GM12878 (cell line): ENCODE data around the gene NINJ1. TPM values are rescaled to one million over a fixed set of nuclear protein-coding genes. Genes with fewer than 3 reads are reported as not detected.
A peak's percentile ranks its signal among the peaks of the same experiment; 100 is the strongest.

Source experiments
- ATAC-seq: fragments of 200-7000 bp; cut with Tn5 transposase; 3 replicates; pipeline ENCODE4 v1.9.1; 2020; ENCODE audit warnings: mild to moderate bottlenecking, moderate library complexity
- BruUV-seq: library from RNA; stranded (reverse); fragments of 400-500 nt; replicated peaks from 2 replicates; lab custom pipeline; 2021; lab: Mats Ljungman, UMichigan
- CTCF ChIA-PET: fragments of 300-600 bp; sonication (Branson Sonifier 250); formaldehyde crosslinking; extraction: SDS; loops from one replicate; lab custom pipeline; 2021; ENCODE audit warnings: inconsistent platforms; lab: Yijun Ruan, JAX
- POLR2A ChIA-PET: fragments of 350-600 bp; formaldehyde crosslinking; extraction: SDS; loops from one replicate; lab custom pipeline; 2021; ENCODE audit warnings: inconsistent platforms; lab: Charles Lee
- RAD21 ChIA-PET: fragments of 300-600 bp; sonication (Branson Sonifier 250); formaldehyde crosslinking; loops from one replicate; lab custom pipeline; 2023; ENCODE audit warnings: antibody characterized with exemption; ENCODE audit not compliant: unreplicated experiment; lab: Charles Lee
- SMC1A ChIA-PET: fragments of 300-600 bp; sonication (Branson Sonifier 250); formaldehyde crosslinking; loops from one replicate; lab custom pipeline; 2023; ENCODE audit not compliant: unreplicated experiment, uncharacterized antibody; lab: Charles Lee
- DNase-seq: peaks from one replicate; pipeline ENCODE4 v3.0.0-alpha.2; 2011; ENCODE audit warnings: low read depth, low spot score
- FAIRE-seq: peaks from 3 replicates; lab custom pipeline; 2011; peaks lifted over from hg19 to GRCh38; lab: Jason Lieb, UNC
- H2AFZ ChIP-seq: 2 replicates; pipeline ENCODE4 v1.6.0; 2011; ENCODE audit warnings: low read depth, low read length, control low read depth; ENCODE audit not compliant: control insufficient read depth
- H3K27ac ChIP-seq: 2 replicates; pipeline ENCODE4 v1.5.1; 2011; ENCODE audit warnings: control low read depth; ENCODE audit not compliant: control insufficient read depth, insufficient read depth
- H3K27me3 ChIP-seq, 2 experiments: replicated peaks in 1 of 2; 2 replicates each; pipeline versions ENCODE4 v1.6.0 to v1.6.1; 2011; ENCODE audit warnings: low read length in 1 of 2; ENCODE audit not compliant: control insufficient read depth in 2 of 2, insufficient read depth in 2 of 2
- H3K36me3 ChIP-seq, 2 experiments: 2 replicates each; pipeline ENCODE4 v1.5.1; 2011; ENCODE audit warnings: low read length in 1 of 2; ENCODE audit not compliant: control insufficient read depth in 2 of 2, insufficient read depth in 2 of 2
- H3K4me1 ChIP-seq: 2 replicates; pipeline ENCODE4 v1.6.1; 2011; ENCODE audit warnings: mild to moderate bottlenecking, low read length, moderate library complexity, mixed read lengths; ENCODE audit not compliant: control insufficient read depth, insufficient read depth
- H3K4me2 ChIP-seq: 2 replicates; pipeline ENCODE4 v1.6.0; 2011; ENCODE audit warnings: control low read depth; ENCODE audit not compliant: control insufficient read depth, insufficient read depth
- H3K4me3 ChIP-seq: fragments of 200-600 bp; sonication (generic); 2 replicates; pipeline ENCODE4 v1.5.1; 2016
- H3K79me2 ChIP-seq: 2 replicates; pipeline ENCODE4 v1.6.0; 2011; ENCODE audit warnings: low read length; ENCODE audit not compliant: control insufficient read depth, insufficient read depth
- H3K9ac ChIP-seq: 2 replicates; pipeline ENCODE4 v1.8.0; 2011; ENCODE audit warnings: low read length, control low read depth, mixed read lengths; ENCODE audit not compliant: control insufficient read depth, insufficient read depth
- H3K9me3 ChIP-seq: replicated peaks from 3 replicates; pipeline ENCODE4 v1.5.1; 2011; ENCODE audit warnings: mild to moderate bottlenecking, low read length; ENCODE audit not compliant: control insufficient read depth, insufficient read depth
- H4K20me1 ChIP-seq: 2 replicates; pipeline ENCODE4 v1.6.0; 2011; ENCODE audit not compliant: control insufficient read depth, insufficient read depth
- BACH1 ChIP-seq: fragments of 450-650 bp; IDR thresholded peaks from 2 replicates; pipeline ENCODE4 v1.6.1; 2017; ENCODE audit warnings: mild to moderate bottlenecking, borderline replicate concordance
- CHD1 ChIP-seq: IDR thresholded peaks from 2 replicates; pipeline ENCODE4 v1.6.1; 2012; ENCODE audit warnings: low read depth, low read length, improper control_type of control experiment
- EED ChIP-seq: sonication (generic); IDR thresholded peaks from 2 replicates; pipeline ENCODE4 v1.6.1; 2016; ENCODE audit warnings: antibody characterized with exemption, low read depth
- IKZF2 ChIP-seq, 2 experiments: fragments of 450-650 bp; IDR thresholded peaks; 2 replicates each; pipeline ENCODE4 v1.6.1; 2017; ENCODE audit warnings: mild to moderate bottlenecking in 2 of 2, moderate library complexity in 2 of 2
- MTA2 ChIP-seq: fragments of 450-650 bp; IDR thresholded peaks from 2 replicates; pipeline ENCODE4 v1.6.1; 2016; ENCODE audit warnings: low read depth, mild to moderate bottlenecking, moderate library complexity
- RELA ChIP-seq: fragments of 450-650 bp; IDR thresholded peaks from 2 replicates; pipeline ENCODE4 v1.8.0; 2014; ENCODE audit warnings: borderline replicate concordance; ENCODE audit not compliant: partially characterized antibody
- RELB ChIP-seq: fragments of 450-650 bp; IDR thresholded peaks from 2 replicates; pipeline ENCODE4 v1.6.1; 2017; ENCODE audit warnings: low read depth, mild to moderate bottlenecking, moderate library complexity
- STAT1 ChIP-seq: fragments of 450-650 bp; conservative IDR thresholded peaks from 2 replicates; pipeline ENCODE4 v1.6.1; 2014; ENCODE audit warnings: antibody characterized with exemption, mild to moderate bottlenecking
- STAT3 ChIP-seq: IDR thresholded peaks from 2 replicates; pipeline ENCODE4 v1.6.1; 2011; ENCODE audit warnings: low read depth, low read length, improper control_type of control experiment
- ZBED1 ChIP-seq: IDR thresholded peaks from 2 replicates; pipeline ENCODE4 v1.6.1; 2016; ENCODE audit warnings: borderline replicate concordance
- WGBS: methylation state at CpG from one replicate; pipeline ENCODE4 v1.1.6; 2016; ENCODE audit warnings: low lambda C conversion rate; ENCODE audit not compliant: insufficient replicate concordance, insufficient coverage; ENCODE audit errors: missing lambda C conversion rate; 5-methylcytosine and 5-hydroxymethylcytosine counted together
- in situ Hi-C: fragments of 300-500 bp; cut with MboI; formaldehyde crosslinking; loops from 9 replicates; pipeline ENCODE4 v1.14.3; 2018; ENCODE audit warnings: mixed read lengths
- intact Hi-C: fragments of 100-400 bp; cut with micrococcal nuclease; formaldehyde crosslinking; loops from one replicate; pipeline ENCODE4 v1.14.2; 2022; ENCODE audit not compliant: unreplicated experiment
- polyA plus RNA-seq, 11 experiments: library from polyadenylated mRNA; depleted of rRNA in 4 of 11; unstranded in 6 of 11; stranded (reverse) in 5 of 11; fragments of >200 nt; fragmentation: Nextera tagmentation in 4 of 11; fragmentation: Illumina TruSeq in 1 of 11; extraction: Ambion mirVana in 4 of 11; extraction: Trizol in 1 of 11; gene quantifications; 1 replicate in 1 of 11; 2 replicates in 10 of 11; pipeline versions ENCODE4 v1.2.1 to v1.2.3, GENCODE V29; 2011 to 2016; ENCODE audit warnings: inconsistent platforms in 2 of 11, missing spikeins in 2 of 11, low read depth in 1 of 11
- total RNA-seq, 4 experiments: library from RNA; depleted of rRNA in 3 of 4; stranded (reverse); fragments of >200 nt in 3 of 4; fragmentation: Illumina TruSeq in 1 of 4; extraction: Trizol in 1 of 4; gene quantifications; 2 replicates each; pipeline versions ENCODE4 v1.2.1 to v1.2.3, GENCODE V29; 2013 to 2021
- TF ChIP-seq, protein P1 (sequence below): IDR thresholded peaks from 2 replicates; pipeline ENCODE4 v1.6.1; 2012; ENCODE audit warnings: low read length, inconsistent platforms

NINJ1 gene
- total and polyA plus RNA-seq, 10 of the 15 experiments (the other 5 are each of a cell fraction or from before 2014, with no cell fraction given), result 0.64 to 33.5 (median 17.1) TPM

DNA sequence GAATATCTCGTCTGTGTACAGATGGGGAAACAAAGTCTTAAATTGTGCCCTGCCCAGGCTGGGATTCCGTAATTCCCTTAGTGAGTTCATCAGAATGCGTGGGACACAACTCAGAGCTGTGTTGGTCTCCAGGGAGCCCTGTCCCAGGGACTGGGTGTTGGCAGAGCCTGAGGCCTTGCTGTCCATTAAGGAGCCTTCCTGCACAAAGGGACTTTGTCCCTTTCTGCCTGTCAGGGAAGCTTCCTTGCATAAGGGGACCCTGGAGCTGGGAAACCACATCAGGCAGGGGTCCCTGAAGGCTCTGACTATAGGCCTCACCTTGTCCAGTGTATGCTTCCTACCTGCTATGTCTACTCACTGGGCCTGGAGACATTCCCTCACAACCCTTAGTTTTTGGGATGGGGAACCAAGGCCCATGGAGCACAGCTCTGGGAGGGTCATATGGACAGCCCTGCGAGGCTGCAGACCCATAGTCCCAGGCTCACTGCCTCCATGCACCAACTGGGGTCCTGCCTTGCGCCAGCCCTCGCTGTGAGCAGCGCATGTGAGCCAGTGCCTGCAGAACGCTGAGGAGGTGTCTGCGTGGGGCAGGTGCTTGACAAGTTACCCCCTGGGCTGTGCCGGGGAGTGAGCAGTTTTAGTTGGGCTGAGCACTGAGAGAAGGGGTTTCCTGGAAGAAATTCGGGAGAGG, 36.4 kb downstream of the NINJ1 start:
- SMC1A ChIA-PET, result interaction anchor here (0.9 to 3.7 kb wide), 7 partner anchors 10 to 143 kb away, joined by 3 to 28 read pairs (median 4); no protein-coding TSS in a partner anchor
- H3K27me3 ChIP-seq, result no peaks in the 10 kb centered on the region
- no peaks in the 10 kb centered on the region for H3K36me3 ChIP-seq
- in situ Hi-C loops (no loop called here), intact Hi-C loops (loop anchor here (5.0 kb wide), 1 partner anchor 355 kb away; the partner anchor contains the start of genes FAM120A and FAM120AOS)
- H3K9ac ChIP-seq, result no peak overlapping the region; the same call in 1 of the 2 replicates
- DNase-seq (no peak), ATAC-seq (no peak), FAIRE-seq (no peak)
- no TSS peak for BruUV-seq
- CTCF ChIA-PET, result interaction anchor here (1.2 to 5.3 kb wide), 5 partner anchors 10 to 143 kb away, joined by 3 to 44 read pairs (median 4); no protein-coding TSS in a partner anchor
- POLR2A ChIA-PET, result interaction anchor here (0.5 to 2.4 kb wide), 5 partner anchors 10 to 342 kb away, joined by 3 to 11 read pairs (median 5); partner anchors contain the start of gene NINJ1
- peak overlapping the region; percentile 40; the same call in 1 of the 2 replicates for H3K27ac ChIP-seq
- WGBS, result 70% methylated on average over 11 of the region's 11 CpGs
- H2AFZ ChIP-seq, result no peak overlapping the region; the same call in 1 of the 2 replicates
- no peaks in the 10 kb centered on the region; the same call in 2 of the 3 replicates for H3K9me3 ChIP-seq
- no peaks in the 10 kb centered on the region for H4K20me1 ChIP-seq
- RAD21 ChIA-PET, result interaction anchor here (1.2 to 5.4 kb wide), 3 partner anchors 10 to 94 kb away, joined by 3 to 23 read pairs (median 12); no protein-coding TSS in a partner anchor
- peaks cover 41% of the 10 kb centered on the region for H3K4me1 ChIP-seq
- peak overlapping the region; percentile 86 for H3K4me3 ChIP-seq
- TF ChIP-seq EED, result no peak
- 0 out of 2 replicates have a peak, but pooled peaks have one; percentile 18 for TF ChIP-seq BACH1
- H3K79me2 ChIP-seq, result peaks cover 20% of the 10 kb centered on the region
- H3K4me2 ChIP-seq, result peak overlapping the region; percentile 90

- H4K20me1 ChIP-seq, result no peaks in the 10 kb centered on the region
- no peaks in the 10 kb centered on the region for H3K27me3 ChIP-seq
- WGBS, result 2% methylated on average over 15 of the region's 16 CpGs
- ATAC-seq, result no peak
- no TSS peak for BruUV-seq
- DNase-seq, result no peak
- H3K4me3 ChIP-seq, result peak overlapping the region; percentile 86
- peaks cover 20% of the 10 kb centered on the region for H3K79me2 ChIP-seq
- H3K9me3 ChIP-seq, result no peaks in the 10 kb centered on the region; the same call in 1 of the 3 replicates
- H2AFZ ChIP-seq, result peak overlapping the region; percentile 67
- ChIA-PET SMC1A (interaction anchor here (0.9 to 3.7 kb wide), 6 partner anchors 11 to 142 kb away, joined by 3 to 28 read pairs (median 4); no protein-coding TSS in a partner anchor), CTCF (interaction anchor here (1.2 to 5.3 kb wide), 3 partner anchors 11 to 143 kb away, joined by 3 to 44 read pairs (median 4); no protein-coding TSS in a partner anchor), RAD21 (interaction anchor here (0.6 to 5.4 kb wide), 4 partner anchors 11 to 1066 kb away, joined by 3 to 23 read pairs (median 8); no protein-coding TSS in a partner anchor), POLR2A (interaction anchor here (0.5 to 2.9 kb wide), 7 partner anchors 8 to 343 kb away, joined by 3 to 36 read pairs (median 6); partner anchors contain the start of gene NINJ1)
- intact Hi-C loops (loop anchor here (5.0 kb wide), 1 partner anchor 355 kb away; the partner anchor contains the start of genes FAM120A and FAM120AOS), in situ Hi-C loops (no loop called here)
- no peaks in the 10 kb centered on the region for H3K36me3 ChIP-seq
- H3K4me2 ChIP-seq, result peak overlapping the region; percentile 90
- no peak for FAIRE-seq
- H3K27ac ChIP-seq, result peak overlapping the region; percentile 40
- peak overlapping the region; percentile 62 for H3K9ac ChIP-seq
- H3K4me1 ChIP-seq, result peaks cover 49% of the 10 kb centered on the region
- no peak for TF ChIP-seq STAT1
- no peak for TF ChIP-seq EED
- TF ChIP-seq RELA, result no peak
- TF ChIP-seq STAT3, result no peak
- TF ChIP-seq ZBED1, result no peak
- TF ChIP-seq MTA2, result no peak
- TF ChIP-seq, protein P1, sequence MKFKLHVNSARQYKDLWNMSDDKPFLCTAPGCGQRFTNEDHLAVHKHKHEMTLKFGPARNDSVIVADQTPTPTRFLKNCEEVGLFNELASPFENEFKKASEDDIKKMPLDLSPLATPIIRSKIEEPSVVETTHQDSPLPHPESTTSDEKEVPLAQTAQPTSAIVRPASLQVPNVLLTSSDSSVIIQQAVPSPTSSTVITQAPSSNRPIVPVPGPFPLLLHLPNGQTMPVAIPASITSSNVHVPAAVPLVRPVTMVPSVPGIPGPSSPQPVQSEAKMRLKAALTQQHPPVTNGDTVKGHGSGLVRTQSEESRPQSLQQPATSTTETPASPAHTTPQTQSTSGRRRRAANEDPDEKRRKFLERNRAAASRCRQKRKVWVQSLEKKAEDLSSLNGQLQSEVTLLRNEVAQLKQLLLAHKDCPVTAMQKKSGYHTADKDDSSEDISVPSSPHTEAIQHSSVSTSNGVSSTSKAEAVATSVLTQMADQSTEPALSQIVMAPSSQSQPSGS, result no peak
- TF ChIP-seq IKZF2 (IDR thresholded peaks at IDR 0.05), result no peak
- TF ChIP-seq CHD1, result no peak
- TF ChIP-seq RELB, result no peak
These were observed 37.2 kb downstream of the NINJ1 start for GRCh38 chr9:93096811-93097382.
